K562 (cell line): ENCODE measurements around the gene UHRF1. TPM values are rescaled to one million over a fixed set of nuclear protein-coding genes. Genes with fewer than 3 reads are reported as not detected.

Experiments used
- AFF1 ChIP-seq, 2 experiments: fragments of 450-650 bp; IDR thresholded peaks; 2 replicates each; pipeline ENCODE4 v1.6.1; 2018; ENCODE audit warnings: mild to moderate bottlenecking in 2 of 2, low read depth in 1 of 2; ENCODE audit not compliant: partially characterized antibody in 2 of 2
- ARHGAP35 ChIP-seq: fragments of 450-650 bp; IDR thresholded peaks from 2 replicates; pipeline ENCODE4 v1.6.1; 2018; ENCODE audit not compliant: partially characterized antibody
- ARID4B ChIP-seq: sonication (generic); formaldehyde crosslinking; IDR thresholded peaks from 2 replicates; pipeline ENCODE4 v1.8.0; 2022; ENCODE audit warnings: mild to moderate bottlenecking, missing genetic modification reagents
- FIP1L1 ChIP-seq: fragments of 200-400 bp; formaldehyde crosslinking; IDR thresholded peaks from 2 replicates; pipeline ENCODE4 v1.6.1; 2018; ENCODE audit warnings: mild to moderate bottlenecking, low read depth, low read length; ENCODE audit not compliant: poor library complexity, severe bottlenecking
- HCFC1 ChIP-seq: IDR thresholded peaks from 2 replicates; pipeline ENCODE4 v1.6.1; 2012; ENCODE audit warnings: low read depth, low read length, improper control_type of control experiment
- IRF9 ChIP-seq: fragments of 450-650 bp; IDR thresholded peaks from 2 replicates; pipeline ENCODE4 v1.6.1; 2016; ENCODE audit warnings: missing biosample characterization, missing genetic modification characterization
- KDM4B ChIP-seq, 2 experiments: fragments of 450-650 bp in 1 of 2; sonication (generic) in 1 of 2; IDR thresholded peaks; 2 replicates each; pipeline ENCODE4 v1.6.1; 2016 to 2017; ENCODE audit warnings: borderline replicate concordance in 2 of 2, antibody characterized with exemption in 1 of 2, low read depth in 1 of 2, mild to moderate bottlenecking in 1 of 2
- MTA3 ChIP-seq: fragments of 450-650 bp; formaldehyde crosslinking; IDR thresholded peaks from 2 replicates; pipeline ENCODE4 v1.6.1; 2017; ENCODE audit warnings: mild to moderate bottlenecking, borderline replicate concordance
- MYNN ChIP-seq, 2 experiments: sonication (generic); formaldehyde crosslinking in 1 of 2; IDR thresholded peaks; 2 replicates each; pipeline versions ENCODE4 v1.5.0 to v1.6.1; 2016 to 2020; ENCODE audit warnings: antibody characterized with exemption in 1 of 2, missing genetic modification reagents in 1 of 2
- NFIX ChIP-seq: fragments of 250-450 bp; sonication (Bioruptor Pico); IDR thresholded peaks from 2 replicates; pipeline ENCODE4 v1.4.0; 2020; ENCODE audit warnings: low read depth, mild to moderate bottlenecking, moderate library complexity
- POLR2AphosphoS5 ChIP-seq: IDR thresholded peaks from 2 replicates; pipeline ENCODE4 v1.6.1; 2011; ENCODE audit warnings: mild to moderate bottlenecking, low read depth, low read length, moderate library complexity; ENCODE audit not compliant: control insufficient read depth, insufficient read depth
- RBM14 ChIP-seq: fragments of 200-400 bp; formaldehyde crosslinking; IDR thresholded peaks from 2 replicates; pipeline ENCODE4 v1.6.1; 2018; ENCODE audit warnings: low read depth, mild to moderate bottlenecking, low read length, moderate library complexity, borderline replicate concordance; ENCODE audit not compliant: insufficient read depth
- RBM15 ChIP-seq: fragments of 200-400 bp; formaldehyde crosslinking; IDR thresholded peaks from 2 replicates; pipeline ENCODE4 v1.6.1; 2018; ENCODE audit warnings: mild to moderate bottlenecking, low read length, moderate library complexity; ENCODE audit not compliant: insufficient read depth
- SMARCE1 ChIP-seq: fragments of 450-650 bp; IDR thresholded peaks from 2 replicates; pipeline ENCODE4 v1.7.1; 2016; ENCODE audit warnings: mild to moderate bottlenecking
- TCF7 ChIP-seq: sonication (generic); IDR thresholded peaks from 2 replicates; pipeline ENCODE4 v1.6.1; 2016; ENCODE audit warnings: antibody characterized with exemption, borderline replicate concordance
- TEAD2 ChIP-seq: fragments of 450-650 bp; IDR thresholded peaks from 2 replicates; pipeline ENCODE4 v1.6.1; 2016; ENCODE audit warnings: missing genetic modification characterization, control low read depth, missing compliant biosample characterization
- TSC22D4 ChIP-seq: fragments of 450-650 bp; IDR thresholded peaks from 2 replicates; pipeline ENCODE4 v1.6.1; 2016; ENCODE audit warnings: missing genetic modification characterization, missing biosample characterization, control low read depth
- ZNF780A ChIP-seq: fragments of 250-450 bp; sonication (Bioruptor Pico); IDR thresholded peaks from 2 replicates; pipeline ENCODE4 v1.5.0; 2021; ENCODE audit warnings: mild to moderate bottlenecking
- polyA plus RNA-seq, 8 experiments: library from polyadenylated mRNA; depleted of rRNA in 4 of 8; stranded (reverse) in 5 of 8; unstranded in 3 of 8; fragments of >200 nt; fragmentation: Nextera tagmentation in 2 of 8; fragmentation: Illumina TruSeq in 1 of 8; extraction: Ambion mirVana in 2 of 8; extraction: Trizol in 1 of 8; gene quantifications; 2 replicates each; pipeline versions ENCODE4 v1.2.1 to v1.2.3, GENCODE V29; 2011 to 2014; ENCODE audit warnings: inconsistent platforms in 1 of 8, missing spikeins in 1 of 8
- total RNA-seq, 7 experiments: library from RNA; depleted of rRNA in 6 of 7; stranded (reverse); fragments of >200 nt in 6 of 7; fragmentation: Illumina TruSeq in 2 of 7; extraction: Trizol in 2 of 7; gene quantifications; 2 replicates each; pipeline versions ENCODE4 v1.2.1 to v1.2.3, GENCODE V29; 2011 to 2021; ENCODE audit warnings: low replicate concordance in 1 of 7

Gene UHRF1
- total and polyA plus RNA-seq, 9 of the 15 experiments (the other 6 are each of a cell fraction or from before 2014, with no cell fraction given), result 6.0 to 101 (median 30.9) TPM

GRCh38 chr19:4991996-4992698, 82.8 kb downstream of the UHRF1 start (continued):
- no peak for TF ChIP-seq AFF1 (IDR thresholded peaks at IDR 0.05; ENCODE audit: low read depth in 1 of 2, partially characterized antibody in 2 of 2)
- TF ChIP-seq RBM14, result no peak
- no peak for TF ChIP-seq KDM4B (IDR thresholded peaks at IDR 0.05; ENCODE audit: borderline replicate concordance in 2 of 2, low read depth in 1 of 2)
- TF ChIP-seq TCF7, result no peak
- TF ChIP-seq TSC22D4 (tag), result no peak
- no peak for TF ChIP-seq SMARCE1
- TF ChIP-seq HCFC1, result no peak
- no peak for TF ChIP-seq IRF9
- TF ChIP-seq ARHGAP35, result no peak
- no peak for TF ChIP-seq NFIX (CRISPR knock-in tag)
- no peak for TF ChIP-seq MYNN (IDR thresholded peaks at IDR 0.05)
- no peak for TF ChIP-seq MYNN (CRISPR knock-in tag; IDR thresholded peaks at IDR 0.05)
- no peak for TF ChIP-seq ARID4B (CRISPR knock-in tag)
- no peak for TF ChIP-seq RBM15
- TF ChIP-seq POLR2AphosphoS5, result no peak
- TF ChIP-seq TEAD2 (tag), result no peak
- no peak for TF ChIP-seq FIP1L1
- TF ChIP-seq MTA3, result no peak
- no peak for TF ChIP-seq ZNF780A
